COLO668 (cell line): ENCODE measurements around the gene SCG5.

Source experiments
- DNase-seq: peaks from one replicate; lab custom pipeline; 2025; ENCODE audit not compliant: unreplicated experiment; lab: John Stamatoyannopoulos, UW

SCG5 gene

GRCh38 chr15:32690941-32691688, 49.6 kb downstream of the SCG5 start:
- no peak for DNase-seq

DNA sequence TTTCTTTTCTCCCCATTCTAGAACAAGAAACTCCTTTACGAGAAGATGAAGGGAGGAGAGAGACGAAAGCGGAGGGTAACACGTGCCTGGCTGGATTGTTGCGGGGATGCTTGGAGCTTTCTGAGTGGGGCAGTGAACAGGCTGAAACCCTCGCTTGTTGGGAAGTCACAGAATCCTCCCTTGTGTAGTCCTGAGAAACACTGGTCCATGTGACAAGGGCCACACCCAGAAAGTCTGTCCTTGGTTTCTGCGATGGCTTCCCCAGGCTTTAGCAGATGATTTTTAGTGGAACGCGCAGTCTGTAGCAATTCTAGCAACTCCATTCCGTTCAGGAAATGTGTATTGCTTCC, 50.2 kb downstream of the SCG5 start:
- no peak for DNase-seq

DNA sequence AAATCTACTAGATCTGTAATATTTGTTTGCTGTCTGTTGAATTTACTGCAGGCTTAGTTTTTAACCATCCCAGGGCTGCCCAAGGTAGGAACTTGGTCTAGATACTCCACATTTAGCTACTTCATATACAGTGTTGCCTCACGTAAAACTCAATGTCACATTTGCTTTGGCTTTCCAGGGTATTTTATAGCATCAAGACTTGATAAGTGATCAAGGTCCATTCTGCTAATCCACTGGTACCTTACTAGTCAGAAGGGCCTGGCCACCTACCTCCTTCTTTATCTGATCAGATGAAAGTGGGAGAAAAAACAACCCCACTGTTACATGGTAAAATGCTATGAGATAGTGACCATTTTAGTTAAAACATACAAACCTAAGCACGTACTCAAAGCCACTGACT, 50.8 kb downstream of the SCG5 start:
- no peak for DNase-seq

GRCh38 chr15:32694222-32694983, 52.9 kb downstream of the SCG5 start:
- DNase-seq: no peak

DNA sequence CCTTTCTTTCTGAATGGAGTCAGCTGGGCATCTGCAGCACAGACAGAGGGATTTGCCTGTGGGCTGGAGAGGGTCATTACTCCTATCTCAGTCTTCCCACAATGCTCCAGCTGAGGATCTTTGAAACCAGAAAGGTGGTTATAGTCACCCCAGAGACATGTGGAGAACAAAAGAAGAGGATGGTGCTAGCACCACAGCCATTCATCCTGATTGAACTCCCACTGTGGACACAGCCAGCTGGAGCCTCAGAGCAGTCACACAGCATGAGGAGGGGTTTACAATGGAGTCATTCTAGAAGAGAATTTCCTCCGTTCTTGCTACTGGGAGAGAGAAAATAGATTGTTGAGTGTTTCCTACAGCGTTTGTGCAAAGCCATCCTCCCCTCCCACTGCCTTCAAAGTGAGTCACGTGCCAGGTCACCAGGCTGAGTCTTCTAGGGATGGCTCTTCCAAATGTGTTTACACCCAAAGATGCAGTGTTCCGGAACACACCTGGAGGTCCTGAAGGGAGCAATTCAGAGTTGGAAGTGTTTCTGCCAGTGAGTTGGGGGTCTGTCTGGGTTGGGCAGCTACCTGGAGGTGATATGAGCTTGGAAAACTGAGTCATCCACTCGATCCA, 57.4 kb downstream of the SCG5 start:
- DNase-seq: no peak

GRCh38 chr15:32700501-32701150, 59.1 kb downstream of the SCG5 start:
- no peak for DNase-seq

DNA sequence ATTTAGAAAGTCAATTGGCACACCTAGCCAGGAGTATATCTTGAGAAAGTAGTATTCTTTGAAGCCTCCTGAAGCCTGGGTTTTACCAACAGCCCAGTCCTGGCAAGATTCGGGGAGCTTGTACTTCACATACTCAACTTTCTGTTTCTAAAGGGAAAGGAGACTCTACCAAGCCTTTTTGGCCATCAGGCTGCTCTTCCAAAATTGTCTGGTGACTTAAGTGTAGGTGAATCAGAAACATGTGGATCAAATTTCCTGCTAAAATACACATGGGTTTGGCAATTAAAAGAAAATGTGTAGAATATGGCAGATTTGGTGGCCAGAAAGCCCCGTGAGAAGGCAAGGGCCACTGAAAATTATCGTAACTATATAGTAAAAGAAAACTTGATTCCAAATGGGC, 60.4 kb downstream of the SCG5 start:
- DNase-seq: no peak

GRCh38 chr15:32704395-32704981, 63.0 kb downstream of the SCG5 start:
- no peak for DNase-seq

- DNase-seq: no peak
Observed at GRCh38 chr15:32705446-32705845, 63.9 kb downstream of the SCG5 start.

DNA sequence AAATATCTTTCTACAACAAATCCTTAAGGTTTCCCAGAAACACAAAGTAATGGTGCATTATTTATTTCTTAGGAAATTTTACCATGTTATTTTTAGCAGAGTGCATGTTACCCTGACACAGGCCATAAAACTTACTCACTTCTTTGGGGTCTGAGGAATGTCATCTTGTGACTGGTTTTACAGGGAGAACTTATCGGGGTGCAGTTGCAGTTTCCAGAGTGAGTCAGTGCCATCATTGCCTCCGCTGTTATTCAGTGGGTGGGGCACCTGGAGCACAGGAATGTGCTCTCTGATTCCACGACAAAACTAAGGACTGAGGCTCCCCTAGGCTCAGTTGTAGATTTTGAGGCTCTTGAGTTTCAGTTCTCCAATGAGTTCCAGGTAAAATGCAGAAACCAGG, 65.2 kb downstream of the SCG5 start:
- no peak for DNase-seq

DNA sequence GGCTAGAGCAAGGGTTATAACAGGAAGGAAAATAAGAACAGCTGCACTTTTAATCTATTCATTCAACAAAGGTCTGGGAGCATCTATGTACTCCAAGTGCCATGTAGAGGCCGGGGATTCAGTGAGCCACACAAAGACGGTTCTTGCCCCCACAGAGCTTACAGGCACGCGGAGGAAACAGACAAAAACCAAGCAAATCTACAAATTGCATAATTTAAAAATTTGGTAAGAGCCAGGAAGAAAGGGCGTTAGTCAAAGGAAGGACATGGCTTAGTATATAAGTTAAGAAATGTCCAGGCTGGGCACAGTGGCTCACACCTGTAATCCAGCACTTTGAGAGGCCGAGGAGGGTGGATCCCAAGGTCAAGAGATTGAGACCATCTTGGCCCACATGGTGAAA, 65.9 kb downstream of the SCG5 start:
- no peak for DNase-seq

- peak; percentile 44 for DNase-seq
Observed at GRCh38 chr15:32709295-32710033, 68.0 kb downstream of the SCG5 start.

DNA sequence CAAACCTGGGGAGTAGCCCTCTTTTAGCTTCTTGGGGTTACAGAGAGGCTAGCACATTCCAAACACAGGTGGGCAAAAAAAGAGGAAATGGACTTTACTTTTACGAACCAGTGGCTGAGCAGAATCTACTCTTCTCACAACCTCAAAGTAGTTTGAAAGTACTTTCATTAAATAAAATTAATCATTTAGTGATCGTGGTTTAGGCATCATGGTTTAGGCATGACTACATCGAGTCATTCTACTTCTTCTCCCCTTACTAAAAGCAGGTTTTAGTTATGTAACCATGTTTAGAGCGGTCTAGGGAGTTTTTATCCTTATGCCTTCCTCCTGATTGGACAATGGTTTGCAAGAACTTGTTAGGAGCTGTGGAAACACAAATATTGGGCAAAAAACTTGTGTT, 73.8 kb downstream of the SCG5 start:
- DNase-seq: no peak

DNA sequence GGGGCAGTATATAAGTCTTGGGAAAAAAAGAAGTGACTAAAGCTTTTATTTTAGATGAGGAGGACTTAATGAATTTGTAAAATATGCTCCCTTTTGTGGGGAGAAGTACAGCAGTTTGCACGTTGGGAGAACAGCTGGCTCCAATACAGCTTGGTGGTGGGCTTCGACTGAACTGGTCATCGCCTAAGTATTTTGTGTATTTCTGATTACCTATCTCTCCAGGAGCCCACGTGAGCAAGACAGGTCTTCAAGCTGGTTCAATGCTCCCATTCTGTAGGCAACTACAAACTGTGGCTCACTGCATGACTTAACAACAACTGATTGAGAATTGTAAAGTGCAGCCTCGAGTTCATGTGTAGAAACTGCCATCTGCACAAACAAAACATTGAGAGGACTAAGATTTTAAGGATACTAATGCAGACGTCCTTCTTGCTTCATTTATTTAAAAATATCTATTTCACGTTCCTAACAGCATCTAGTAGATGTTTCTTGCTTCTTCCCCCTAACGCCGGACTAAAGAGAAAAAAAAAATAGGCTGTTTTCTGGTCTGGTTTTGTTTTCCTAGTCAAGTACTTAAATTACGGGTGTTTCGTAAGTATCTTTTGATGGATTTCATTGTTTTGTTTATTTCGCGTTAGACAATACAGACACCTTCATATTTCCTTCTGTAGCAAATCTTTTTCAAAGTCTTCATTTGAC, 74.9 kb downstream of the SCG5 start:
- no peak for DNase-seq

DNA sequence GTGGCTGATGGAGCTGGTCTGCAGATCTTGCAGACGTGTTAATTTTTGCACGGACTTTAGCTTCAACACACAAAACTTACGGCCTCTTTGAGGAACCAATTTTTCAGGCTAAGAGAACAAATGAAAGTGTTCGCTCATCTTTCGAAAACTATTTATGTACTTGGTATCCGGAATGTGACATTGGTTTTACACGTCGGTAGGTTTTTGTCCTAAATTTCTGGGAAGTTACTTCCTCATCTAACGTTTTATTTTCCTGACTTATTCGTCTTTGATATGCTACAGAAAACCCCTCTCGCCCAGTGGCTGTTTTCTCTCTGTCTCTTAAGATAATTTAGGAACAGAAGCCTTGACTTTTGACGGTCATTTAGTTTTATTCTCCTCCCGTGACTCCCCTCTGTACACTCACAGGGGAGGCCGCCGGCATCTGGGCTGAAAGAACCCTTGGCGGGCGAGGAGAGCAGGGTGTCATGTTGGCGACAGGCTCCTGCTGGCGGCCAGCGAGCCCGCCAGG, 75.5 kb downstream of the SCG5 start:
- no peak for DNase-seq

DNA sequence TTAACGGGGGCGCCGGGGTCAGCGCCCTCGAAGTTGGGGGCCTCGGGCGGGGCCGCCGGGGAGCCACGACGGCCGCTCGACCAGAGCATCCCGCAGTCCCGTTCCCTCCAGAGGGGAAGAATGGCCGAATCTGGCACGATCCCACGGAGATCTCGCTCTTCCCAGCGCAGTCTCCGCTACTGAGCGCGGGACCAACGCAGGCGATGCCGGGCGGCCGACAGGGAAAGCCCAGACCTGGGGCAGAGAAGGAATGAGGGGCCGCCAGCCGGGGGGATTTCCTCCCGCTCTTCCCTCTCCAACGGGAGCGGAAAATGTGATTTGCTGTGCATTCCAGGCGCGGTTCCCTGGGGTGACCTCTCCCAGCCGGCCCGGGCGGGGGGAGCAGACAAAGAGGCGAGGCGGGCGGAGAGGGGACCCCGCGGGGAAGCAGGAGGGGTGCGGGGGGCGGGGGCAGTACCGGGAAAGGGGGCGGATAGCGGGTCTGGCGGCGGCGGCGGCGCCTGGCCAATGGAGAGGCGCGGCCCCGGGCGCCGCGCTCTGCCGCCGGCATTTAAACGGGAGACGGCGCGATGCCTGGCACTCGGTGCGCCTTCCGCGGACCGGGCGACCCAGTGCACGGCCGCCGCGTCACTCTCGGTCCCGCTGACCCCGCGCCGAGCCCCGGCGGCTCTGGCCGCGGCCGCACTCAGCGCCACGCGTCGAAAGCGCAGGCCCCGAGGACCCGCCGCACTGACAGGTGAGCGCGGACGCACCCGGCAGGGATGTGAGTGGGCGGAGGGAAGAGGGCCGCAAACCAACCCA, 76.1 kb downstream of the SCG5 start, which contains the start of gene GREM1:
GREM1 (plus strand) TSS at position 579 of the 801 bp plus-strand sequence. CDS start 12,687 bp downstream, outside the sequence.
- peak; percentile 50 for DNase-seq

DNA sequence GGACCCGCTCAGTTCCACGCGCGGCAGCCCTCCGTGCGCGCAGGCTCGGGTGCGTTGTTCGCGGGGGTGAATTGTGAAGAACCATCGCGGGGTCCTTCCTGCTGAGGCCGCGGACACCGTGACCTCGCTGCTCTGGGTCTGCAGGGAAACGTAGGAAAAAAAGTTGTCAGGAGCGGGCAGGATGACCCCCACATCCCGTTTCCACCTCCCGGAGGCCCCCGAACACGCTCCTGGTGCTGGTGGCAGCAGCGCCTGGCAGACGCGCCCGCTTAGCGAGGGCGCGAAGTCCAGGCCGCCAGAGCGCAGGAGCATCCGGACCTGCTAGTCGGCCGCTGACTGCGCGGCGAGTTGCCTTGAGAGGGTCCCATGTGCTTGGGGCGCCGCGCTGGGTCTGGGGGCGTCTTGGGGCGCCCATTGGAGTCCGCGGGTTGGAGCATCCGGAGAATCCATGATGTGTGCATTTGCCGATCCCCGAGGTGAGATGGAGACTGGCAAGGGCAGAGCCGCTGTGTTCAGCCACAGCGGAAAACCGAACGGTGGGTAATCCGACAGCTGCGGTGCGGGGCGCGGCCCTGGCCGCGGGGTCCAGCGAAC, 76.8 kb downstream of the SCG5 start:
- DNase-seq: peak; percentile 57
